ENCODE results near the gene PPFIBP2.

The PPFIBP2 gene

DNA sequence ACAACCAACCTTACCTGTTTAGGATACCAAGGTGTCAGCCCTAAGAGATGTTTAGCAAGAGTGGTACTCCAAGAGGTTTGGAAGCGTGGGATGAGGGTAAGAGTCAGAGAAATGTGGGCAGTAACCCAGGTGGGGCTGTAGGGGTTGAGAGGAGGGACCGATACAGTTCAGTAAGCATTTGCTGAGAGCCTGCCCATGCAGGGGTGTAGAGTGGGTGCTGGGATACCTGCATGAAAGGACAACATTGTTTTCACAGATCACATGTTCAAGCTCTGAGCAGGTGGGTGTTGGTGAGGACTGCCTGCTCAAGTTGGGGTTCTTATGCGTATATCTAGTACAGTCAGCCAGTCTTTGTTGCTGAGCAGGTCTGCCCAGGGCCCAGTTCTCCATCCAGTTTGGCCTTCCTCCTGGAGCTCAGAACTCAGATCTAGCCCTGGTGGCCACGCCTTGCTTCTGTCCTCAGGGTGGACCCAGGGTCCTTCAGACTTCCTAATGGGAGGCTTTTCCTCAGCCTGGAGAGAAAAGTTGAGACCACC lies 14.8 kb downstream of the PPFIBP2 start:
- no peak for DNase-seq

DNA sequence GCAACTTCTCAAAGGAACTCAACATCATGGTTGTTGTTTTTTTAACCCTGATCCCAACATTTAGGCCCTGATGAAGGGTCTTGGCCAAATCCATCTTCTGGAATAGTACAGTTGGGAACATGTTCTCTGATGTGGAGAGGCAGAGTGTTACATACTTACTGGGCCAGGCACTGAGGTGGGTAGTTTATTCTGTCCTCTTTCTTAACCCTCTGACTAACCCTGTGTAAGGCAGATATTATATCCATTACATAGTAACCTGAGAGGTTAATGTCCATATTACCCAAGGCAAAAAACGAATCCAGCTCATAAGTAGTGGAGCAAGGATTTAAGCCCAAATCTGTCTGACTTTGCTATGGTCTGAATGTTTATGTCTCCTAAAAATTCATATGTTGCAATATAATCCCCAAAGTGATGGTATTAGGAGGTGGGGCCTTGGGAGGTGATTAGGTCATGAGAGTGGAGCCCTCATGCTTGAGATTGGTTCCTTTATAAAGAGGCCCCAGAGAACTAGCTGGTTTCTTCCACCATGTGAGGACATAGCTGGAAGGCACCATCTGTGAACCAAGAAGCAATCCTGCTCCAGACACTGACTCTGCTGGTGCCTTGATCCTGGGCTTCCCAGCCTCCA lies 16.3 kb downstream of the PPFIBP2 start:
- DNase-seq: no peak

DNA sequence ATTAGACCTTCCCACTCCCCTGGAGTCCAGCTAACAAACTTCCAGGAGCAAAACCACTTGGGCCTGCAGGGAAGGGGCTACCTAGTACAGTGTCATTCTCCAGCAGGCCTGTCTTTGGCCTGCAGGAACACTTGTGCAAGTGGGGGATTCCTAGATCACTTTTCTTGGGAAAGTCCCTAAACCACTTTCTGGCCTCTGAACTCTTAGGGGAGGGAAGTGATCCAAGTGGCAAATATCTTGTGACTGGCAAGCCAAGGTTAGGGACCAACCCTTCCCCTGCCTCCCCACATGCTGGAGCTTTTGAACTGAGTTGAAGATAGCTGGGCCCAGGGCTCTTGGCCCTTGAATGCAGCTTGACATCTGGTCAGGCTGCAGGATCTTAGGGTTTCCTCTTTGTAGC lies 17.2 kb downstream of the PPFIBP2 start:
- DNase-seq: no peak

DNA sequence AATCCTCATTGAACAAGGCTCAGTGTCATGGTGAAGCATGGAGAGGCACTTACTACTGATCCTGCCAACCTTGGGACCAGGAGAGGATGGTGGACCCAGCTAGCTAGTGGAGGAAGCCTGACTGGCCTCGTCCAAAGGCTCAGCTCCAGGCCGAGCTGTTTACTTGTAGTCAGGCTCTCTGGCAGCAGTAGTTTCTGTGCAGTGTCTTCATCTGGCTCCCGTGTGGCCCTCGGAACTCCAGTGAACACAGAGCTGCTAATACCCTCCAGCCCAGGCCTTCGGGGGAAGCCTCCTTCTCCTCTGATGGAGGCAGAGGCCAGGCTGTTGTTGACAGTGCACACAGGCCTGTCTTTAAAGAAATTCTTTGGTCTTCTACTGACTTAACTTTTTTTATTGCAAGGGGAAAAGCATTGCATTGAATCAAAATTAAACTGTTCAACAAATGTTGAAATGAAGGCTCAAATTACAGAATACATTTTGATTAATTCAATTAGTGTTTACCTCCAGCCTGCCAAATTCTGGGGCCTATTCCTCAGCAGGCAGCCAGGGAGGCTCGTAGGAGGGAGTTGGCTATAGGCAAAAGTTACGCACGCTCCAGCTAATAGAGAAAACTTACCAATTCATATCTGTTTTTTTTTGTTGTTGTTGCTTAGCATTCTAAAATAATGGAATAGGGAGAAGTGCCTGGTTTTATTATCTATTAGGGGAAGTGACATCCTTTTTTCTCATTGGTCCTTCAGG lies 18.8 kb downstream of the PPFIBP2 start:
- DNase-seq: no peak

DNA sequence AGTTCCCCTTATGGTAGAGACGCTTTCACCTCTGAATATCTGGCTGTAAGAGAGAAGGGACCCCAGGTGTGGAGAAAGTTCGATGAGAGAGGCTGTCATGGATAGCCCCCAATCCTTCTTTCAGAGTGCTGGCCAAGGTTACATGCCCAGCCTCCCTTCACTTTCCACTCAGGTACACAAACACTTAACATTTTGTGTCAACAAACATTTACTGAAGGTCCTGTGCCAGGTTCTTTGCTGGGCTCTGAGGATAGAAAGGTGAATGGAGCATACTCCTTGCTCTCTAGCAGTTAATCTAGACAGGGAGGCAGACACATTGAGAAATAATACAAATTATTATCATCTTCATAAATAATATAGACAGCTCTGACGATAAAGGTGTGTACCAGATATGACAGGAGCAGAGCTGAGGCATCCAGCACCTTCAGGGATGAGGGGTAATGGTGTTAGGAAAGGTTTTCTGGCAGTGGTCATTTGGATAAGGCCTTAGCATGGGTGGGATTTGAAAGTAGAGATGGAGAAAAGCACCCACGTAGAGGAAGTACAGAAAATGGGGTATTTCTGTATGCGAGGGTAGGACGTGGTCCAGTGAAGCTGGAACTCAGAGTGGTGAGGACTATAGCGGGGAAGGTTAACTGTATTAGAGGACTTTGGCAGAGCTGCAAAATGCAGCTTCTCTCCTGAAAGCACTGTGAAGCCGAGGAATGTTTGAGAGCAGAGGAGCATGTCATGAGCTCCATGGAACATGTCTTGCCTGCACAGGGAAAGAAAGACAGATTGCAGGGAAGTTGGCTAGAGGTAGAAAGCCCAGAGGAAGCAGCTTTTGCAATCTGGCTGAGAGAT lies 19.6 kb downstream of the PPFIBP2 start:
- no peak for DNase-seq

DNA sequence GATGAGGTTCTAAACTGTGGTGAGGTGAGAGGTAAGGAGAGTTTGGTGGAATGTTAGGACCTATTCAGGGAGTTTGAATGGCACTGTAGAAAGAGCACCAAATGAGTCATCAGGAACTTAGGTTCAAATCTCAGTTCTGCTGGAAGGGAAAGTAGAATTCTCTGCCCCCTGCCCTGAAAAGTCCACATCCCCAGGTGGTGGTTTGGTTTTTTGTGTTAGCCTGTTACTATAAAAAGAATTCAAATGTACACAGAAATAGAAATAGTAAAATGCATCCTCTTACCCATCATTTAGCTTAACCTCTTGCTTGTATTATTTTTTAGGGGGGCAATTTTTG lies 20.2 kb downstream of the PPFIBP2 start:
- no peak for DNase-seq

DNA sequence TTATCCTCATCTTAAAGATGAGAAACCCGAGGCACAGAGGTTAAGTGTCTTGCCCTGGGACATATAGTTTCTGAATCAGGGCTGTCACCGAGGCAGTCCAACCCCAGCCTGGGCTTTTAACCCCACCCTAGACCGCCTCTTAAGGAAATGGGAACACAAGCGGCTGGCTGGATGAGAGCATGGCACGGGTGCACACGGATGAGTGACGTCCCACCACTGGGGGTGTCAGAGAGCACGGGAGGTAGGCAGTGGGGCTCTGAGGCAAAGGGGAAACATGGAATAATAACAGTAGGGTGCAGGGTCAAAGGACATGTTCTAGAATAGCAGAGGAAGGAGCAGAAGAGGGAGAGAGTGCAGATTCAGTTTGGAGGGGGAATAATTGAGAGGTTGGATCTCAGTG lies 22.3 kb downstream of the PPFIBP2 start:
- no peak for DNase-seq

DNA sequence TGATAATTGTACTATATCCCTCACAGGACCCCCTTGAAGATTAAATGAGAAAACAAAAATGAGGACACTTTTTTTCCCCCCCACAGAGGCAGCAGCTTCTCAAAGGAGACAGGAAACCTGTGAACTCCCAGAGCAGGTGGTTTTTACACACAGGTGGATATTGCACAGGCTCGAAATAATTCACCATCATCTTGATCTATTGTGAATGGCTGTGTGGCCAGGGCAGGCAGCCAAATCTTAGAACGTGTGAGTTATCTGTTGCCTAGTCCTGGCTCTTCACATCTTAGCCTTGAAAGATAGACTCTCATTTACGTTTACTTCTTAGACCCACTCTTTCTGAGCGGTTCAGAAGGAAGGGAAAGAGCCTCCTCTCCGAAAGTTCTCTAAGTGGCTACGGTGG lies 23.5 kb downstream of the PPFIBP2 start:
- DNase-seq: no peak

DNA sequence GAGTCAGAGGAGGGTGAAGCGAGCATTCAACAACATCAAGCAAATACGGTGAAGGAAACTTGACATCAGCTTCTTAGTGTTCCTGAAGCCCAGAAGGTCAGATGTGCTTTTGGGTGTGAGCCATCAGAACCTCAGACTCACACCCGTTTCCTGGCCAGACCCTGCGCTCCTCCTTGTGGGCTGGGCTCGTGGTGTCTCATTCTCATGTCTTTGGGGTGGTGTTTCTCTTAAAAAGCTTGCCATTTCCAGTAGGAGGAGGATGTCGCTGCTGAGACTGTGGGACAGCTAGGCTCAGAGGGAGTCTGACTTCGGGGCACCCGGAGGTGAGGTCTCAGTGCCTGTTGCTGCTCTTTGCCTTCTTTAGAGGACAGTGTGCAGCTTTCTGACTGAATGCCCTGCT lies 24.2 kb downstream of the PPFIBP2 start:
- DNase-seq: no peak

DNA sequence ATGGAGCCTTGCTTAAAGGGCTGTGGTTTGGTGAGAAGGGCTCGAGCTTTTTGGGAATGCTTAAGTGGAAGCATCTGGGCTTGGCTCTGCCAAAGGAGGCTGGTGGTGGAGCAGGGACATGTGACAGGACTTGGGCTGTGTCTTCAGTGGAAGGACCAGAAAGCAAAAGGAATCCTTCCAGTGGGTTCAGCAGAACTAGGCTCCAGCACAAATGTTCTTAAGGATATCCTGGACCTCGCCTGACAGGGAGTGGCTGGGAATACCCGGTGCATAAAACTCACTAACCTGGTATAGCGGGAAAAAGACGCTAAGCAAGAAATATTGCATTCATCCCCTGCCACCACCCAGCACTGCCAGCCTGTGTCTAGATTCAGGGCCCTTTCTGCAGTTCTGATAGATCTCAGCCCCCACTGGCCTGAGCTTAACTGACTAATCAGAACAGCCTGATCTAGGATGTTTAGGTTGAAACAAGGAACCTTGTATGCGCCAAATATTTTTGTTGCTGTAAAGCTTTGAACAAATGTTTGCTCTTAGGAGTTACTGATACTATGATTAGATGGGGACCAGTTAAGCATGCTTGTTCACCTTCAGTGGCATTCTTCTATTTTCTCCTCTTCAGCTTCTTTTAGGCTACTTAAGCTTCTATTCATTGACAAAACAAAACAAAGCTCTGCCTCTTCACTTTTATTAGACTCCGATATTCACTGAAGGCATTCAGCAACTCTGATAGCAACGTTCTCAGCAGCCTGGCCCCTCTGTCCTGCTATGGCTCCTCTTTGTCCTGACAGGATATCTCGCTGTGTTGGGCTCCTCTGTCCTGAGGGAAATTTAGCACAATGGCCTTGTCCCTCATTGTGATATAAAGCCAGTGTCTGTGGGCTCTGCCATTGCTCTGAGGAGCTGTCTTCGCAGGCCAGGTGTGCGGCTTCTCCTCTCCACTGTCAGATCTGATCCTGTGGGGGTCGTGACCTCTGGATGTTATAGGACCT lies 25.0 kb downstream of the PPFIBP2 start:
- no peak for DNase-seq

DNA sequence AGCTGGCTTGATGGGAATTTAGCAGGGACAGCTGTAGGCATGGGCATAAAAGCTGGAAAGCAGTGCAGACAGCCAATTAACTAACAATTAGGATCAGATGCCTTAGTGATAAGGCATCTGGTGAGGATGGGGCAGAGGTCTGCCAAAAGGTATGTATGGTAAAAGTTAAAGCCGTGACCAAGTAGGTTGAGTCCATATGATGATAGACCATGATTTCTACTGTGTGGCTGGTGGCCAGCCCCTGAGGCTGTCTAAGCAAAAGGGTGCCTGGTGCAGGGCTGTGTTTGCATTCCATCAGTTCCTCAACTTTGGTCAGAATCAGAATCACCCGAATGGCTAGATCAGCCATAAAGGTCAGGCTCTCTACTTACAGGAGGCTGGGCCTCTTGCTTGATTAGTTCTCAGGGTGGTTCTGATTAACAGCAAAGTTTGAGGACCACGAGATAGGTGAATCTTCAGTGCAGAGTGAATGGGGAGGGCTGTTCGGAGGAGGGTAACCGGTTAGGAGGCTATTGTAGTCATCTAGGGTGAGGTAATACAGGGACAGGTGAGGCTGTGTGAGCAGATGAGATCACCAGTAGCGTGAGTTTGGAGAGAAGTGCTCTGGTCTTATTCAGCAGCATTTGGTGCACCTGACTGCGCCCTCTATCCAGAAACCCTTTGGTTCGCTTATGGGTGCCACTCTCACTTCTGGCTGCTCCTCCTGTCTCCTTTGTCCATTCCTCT lies 27.2 kb downstream of the PPFIBP2 start:
- no peak for DNase-seq

DNA sequence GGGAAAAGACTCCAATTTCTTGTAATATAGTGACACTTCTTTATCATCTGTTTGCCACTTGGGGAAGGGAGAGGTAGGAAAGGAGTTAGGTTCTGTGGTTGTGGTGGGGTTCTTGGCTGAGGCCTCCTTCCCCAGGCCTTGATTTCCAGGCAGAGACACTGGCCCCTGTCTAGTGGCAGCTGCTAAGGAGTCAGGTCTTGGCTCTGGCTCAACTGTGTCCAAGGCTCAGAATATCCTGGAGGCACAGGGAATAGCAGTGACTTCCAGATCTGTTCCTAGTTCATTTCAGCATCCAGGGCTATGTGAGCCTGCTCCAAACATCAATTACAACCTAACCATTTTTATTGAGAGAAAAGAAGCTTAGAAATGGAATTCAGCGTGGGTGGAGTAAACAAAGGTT lies 29.5 kb downstream of the PPFIBP2 start:
- DNase-seq: no peak

DNA sequence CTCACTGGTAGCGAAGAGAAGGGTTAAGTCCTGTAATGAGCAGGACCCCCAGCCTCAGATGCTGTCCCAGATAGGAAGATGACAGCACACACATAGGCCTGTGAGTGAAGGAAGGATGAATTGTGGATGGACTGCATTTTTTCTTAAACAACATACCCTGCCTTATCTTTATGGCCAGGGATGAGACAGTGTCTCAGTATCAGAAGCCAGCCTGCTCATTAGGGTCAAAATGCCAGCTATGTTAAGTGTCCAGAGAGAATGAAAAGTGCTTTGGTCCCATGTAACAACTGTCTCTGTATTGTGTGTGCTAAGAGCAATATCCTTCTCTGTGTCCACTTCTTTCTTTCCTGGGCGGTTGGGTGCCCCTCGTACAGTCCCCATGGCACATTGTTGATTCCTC lies 30.2 kb downstream of the PPFIBP2 start:
- DNase-seq: no peak

DNA sequence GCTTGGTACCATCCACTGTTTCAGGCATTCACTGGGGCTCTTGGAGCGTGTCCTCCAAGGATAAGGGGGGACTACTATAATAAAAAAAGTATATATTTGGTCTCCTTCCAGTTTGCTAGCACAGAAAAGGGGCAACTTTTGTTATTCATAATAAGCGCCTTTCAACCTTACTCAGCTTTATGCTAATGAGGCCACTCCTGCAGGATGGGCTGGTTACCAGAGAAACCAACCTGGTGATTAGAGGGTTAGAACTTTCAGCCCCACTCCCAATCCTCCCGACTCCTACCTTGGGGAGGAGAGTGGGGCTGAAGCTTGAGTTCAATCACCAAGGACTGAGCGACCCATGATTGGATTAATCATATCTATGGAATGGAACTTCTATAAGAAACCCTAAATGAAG lies 31.8 kb downstream of the PPFIBP2 start:
- DNase-seq: no peak

DNA sequence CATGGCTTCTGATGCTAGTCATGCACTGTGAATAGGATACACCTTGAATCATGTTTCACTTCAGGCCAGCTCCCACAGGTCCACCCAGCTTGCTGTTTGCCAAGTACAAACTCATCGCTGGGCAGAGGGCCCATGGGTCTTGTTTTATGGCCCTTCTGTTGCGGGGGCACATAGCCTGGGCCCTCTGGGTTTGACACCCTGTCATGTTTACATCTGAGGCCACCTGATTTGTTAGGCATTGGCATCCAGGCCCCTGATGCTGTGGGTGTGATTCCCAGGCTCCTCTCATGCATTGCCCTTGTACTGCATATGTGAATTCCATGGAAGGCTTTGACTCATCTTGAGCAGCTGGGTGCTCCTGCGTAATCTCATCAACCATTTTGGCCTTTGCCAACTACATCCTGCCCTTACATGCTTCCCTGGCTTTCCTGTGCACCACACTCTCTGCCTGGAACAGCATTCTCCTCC lies 32.6 kb downstream of the PPFIBP2 start:
- no peak for DNase-seq

DNA sequence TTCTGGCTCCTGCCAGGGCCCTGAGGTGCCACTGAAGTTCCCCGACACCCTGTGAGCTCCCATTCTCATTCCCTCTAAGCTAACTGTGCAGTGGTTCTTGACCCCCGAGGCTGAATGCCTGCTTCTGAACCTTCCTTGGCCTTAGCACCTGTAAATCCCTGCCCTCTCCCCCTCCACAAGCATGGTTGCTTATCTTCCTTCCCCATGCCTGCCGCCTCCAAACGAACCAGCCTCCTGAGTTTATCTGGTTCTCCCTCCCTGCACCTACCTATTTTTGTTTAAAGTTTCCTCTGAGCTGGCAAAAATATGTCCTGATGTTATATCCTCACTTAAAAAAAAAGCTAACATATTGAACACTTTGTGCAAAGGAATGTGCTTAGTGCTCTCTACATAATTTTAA lies 33.9 kb downstream of the PPFIBP2 start:
- DNase-seq: no peak

DNA sequence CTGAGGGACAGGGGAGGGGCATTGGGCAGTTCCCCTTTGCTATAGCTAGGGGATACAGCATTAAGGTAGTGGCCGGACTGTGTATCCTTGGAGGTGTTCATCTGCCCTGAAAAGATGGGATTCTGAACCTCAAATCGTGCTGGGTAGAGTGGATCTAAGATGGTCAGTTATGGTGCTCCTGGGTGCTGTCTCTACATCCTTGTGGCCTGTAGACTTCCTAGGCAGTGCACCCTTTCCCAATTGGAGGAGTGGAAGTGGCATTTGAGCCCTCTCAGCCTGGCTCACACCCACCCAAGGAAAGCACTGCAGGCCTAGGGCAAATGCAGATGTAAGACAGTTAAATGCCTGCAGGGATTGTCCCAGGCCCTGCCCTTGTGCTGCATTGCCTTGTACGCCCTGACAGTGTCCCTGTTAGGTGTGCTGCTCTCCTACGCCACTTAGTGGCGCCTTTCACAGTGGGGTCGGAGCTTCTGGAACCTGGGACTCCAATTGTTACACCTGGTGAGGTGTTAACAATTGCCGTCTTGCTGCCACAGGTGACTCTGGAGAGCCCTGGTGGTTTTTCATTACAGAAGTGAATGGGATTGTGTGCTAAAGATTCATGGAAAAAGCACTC lies 35.0 kb downstream of the PPFIBP2 start:
- no peak for DNase-seq

DNA sequence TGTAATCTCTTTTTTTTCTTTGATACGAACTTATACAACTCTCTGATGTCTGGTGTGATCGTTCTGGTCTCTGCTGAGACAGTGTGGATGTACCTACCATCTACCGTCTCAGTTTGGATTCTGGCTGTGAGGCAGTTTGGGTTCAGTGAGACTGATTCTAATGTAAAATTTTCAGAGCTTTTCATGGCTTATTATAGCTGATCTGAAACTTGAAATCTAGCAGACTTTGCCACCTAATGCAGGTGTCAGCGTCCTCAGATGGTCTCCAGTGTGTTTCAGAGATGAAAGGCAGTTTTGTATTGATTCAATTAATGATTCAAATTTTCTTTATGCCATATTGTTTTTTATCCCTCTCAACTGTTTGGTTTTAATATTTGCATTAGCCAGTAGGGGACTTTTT lies 35.9 kb downstream of the PPFIBP2 start:
- no peak for DNase-seq

DNA sequence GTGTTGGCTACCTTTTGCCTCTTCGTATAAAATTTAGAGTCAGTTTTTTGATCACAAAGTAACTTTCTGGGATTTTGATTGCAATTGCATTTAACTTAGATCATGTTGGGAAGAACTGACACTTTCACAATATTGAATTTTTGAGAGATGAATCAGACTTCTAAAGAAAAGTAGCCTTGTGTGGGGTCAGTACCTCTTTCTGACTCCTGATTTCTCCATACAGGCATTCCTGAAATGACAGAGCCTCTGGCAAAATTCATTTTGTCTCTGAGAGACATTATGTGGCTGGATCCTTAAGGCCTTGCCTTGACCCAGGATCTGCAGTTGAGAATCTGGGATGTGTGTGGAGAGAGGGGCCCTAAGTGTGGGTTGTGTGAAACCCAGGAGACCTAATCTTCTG lies 37.8 kb downstream of the PPFIBP2 start:
- DNase-seq: no peak

DNA sequence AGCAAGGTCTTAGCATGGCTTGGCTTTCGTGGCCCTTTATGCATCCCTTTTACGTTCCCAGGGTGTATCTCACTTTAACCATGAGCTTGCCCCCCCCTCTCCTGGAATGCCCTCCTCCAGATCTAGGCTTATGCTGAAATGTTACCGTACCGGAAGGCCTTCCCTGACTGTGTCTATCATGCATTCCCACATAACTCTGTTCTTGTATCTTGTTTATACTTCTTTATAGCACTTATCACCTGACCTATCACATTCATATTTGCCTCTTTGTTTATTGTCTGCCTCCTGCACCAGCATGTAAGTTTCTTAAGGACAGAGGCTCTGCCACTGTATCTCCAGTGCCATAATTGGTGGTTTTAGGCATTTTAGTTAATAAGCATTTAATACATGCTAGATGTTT lies 38.9 kb downstream of the PPFIBP2 start:
- DNase-seq: no peak

DNA sequence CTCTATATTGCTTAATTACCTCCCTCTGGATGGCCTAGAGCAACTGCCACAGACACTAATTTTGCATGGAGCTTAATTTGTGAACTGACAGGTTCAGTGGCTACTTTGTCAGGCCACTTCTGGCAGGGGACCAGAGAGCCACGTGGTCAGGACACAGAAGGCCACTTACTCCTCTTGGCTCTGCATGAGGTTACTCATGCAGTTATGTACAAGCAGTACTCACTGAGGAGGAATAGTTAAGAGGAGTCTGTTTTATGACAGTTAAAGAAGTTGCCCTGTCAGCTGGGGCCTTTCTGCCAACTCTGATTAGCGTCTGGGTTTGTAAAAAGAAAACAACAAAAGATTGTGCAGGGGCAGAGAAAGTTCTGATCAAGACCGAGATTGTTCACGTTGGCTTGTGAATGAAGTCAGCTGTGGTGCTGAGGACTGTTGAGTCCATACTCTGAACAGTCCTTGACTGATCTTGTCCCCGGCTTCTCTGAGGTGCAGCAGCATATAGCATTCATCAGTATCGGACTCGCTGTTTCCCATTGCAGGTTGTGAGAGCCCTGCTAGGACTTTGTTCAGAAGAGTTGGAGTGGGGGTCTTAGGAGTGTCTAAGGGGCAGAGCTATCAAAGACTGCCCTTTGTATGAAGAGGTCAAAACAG lies 41.4 kb downstream of the PPFIBP2 start:
- DNase-seq: no peak

Measured in activated effector memory CD4-positive, alpha-beta T cell treated with anti-CD3 and anti-CD28 coated beads, Interleukin-2, amount 50 U/mL, for 16 hours (primary cell).